ENCODE data around the gene OBSCN.

OBSCN gene

DNA sequence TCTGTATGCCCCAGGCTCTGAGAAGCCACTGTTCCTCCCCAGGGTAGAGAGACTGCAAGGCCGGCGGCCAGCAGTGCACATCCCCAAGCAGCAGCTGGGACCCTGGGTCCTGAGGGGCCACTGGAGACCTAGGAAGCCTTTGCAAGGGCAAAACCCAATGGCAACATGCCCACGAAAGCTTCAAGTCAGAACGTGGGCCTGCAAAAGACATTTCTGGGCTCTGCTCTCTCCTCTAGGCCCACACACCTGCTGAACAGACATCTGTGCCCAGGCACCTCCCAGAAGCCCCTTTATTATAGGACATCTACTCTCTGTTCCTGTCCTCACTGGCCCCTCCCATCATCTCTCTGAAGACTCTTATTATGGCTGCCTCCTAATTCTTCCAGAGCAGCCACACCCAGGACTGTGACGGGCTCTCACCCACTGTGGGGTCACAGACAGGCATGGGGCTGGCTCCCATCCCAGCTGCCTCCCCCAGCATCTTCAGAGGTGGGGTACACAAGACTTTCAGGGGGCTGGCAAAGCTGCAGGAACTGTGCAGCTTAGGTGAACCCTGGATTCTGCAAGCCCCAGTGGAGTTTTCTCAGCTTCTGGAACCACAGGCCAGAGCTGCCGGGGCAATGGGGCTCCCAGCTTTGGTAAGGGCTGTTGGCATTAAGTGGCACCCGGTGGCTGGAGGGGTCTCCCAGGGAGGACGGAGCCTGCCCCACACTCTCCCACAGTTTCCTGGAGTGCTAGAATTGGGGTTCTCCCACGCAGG, 186.1 kb downstream of the OBSCN start:
- DNase-seq = no peak

DNA sequence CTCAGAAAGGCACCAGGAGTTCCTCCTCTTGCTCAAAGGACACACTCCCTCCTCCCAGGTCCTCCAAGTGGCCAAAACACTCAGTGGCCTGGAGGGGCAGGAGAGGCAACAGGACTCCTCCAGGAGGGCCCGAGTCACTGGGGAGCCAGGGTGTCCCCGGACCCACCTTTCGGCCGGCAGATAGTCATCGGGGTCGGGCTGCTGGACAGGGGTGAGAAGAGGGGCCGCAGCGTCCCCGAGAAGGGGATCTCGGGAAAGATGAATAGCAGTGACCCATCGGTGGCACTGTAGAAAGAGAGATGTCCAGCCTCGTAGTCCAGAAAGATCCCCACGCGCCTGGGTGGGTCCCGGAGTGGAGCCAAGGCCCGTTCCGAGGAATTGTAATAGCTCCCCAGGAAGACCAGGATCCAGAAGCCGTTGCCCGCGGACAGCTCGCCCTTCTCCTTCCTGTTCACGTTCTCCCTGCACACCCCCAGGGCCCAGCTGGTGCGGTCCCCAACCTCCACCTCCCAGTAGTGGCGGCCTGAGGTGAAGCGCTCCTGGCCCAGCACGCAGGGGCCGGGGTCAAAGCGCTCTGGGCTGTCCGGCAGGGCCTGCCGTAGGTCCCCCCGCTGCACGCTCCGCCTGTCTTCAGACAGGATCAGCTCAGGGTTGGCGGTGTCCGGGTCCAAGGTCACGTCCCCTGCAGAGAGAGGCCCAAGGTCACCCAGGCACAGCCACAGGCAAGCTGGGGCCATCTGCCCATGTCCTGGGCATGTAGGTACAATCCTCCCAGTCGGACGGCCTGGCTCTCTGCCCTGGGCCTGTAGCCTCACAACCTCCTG, 186.9 kb downstream of the OBSCN start:
- DNase-seq = no peak

- DNase-seq = no peak
Observed at GRCh38 chr1:228396770-228397662, 189.2 kb downstream of the OBSCN start.

GRCh38 chr1:228397966-228398365, 190.1 kb downstream of the OBSCN start:
- no peak for DNase-seq

DNA sequence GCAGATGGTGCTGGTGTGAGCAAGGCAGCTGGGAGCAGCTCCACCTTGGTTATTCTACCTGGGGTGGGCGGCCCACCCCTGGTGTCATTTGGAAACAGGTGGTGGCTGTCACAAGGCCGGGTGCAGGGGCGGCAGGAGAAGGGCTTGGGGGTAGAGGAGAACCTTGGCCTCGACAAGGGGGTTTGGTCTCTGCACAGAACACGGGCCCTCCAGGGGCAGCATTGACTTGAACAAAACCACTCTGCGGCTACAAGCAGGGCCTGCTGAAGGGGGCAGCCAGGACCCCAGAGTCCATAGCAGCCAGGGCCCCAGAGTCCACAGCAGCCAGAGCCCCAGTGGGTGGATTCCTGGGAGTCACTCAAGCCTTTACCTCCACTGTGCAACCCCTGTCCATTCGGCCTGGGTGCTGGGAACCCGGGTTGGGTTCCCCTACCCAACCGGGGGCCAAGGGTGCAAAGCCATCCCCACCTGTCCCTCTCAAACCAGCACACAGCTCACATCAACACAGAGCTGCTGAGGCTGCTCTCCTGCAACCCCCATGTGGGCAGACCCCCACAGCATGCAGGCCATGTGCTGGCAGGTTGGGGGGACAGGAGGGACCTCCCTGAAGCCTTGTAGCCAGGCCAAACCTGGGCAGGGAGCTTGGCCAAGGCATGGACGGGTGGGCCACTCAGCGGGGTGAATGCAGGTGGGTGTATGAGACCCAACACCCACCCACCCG, 191.1 kb downstream of the OBSCN start:
- no peak for DNase-seq

- DNase-seq = no peak
Observed at GRCh38 chr1:228399531-228400236, 191.8 kb downstream of the OBSCN start.

- no peak for DNase-seq
Observed at GRCh38 chr1:228400237-228400651, 192.4 kb downstream of the OBSCN start.

DNA sequence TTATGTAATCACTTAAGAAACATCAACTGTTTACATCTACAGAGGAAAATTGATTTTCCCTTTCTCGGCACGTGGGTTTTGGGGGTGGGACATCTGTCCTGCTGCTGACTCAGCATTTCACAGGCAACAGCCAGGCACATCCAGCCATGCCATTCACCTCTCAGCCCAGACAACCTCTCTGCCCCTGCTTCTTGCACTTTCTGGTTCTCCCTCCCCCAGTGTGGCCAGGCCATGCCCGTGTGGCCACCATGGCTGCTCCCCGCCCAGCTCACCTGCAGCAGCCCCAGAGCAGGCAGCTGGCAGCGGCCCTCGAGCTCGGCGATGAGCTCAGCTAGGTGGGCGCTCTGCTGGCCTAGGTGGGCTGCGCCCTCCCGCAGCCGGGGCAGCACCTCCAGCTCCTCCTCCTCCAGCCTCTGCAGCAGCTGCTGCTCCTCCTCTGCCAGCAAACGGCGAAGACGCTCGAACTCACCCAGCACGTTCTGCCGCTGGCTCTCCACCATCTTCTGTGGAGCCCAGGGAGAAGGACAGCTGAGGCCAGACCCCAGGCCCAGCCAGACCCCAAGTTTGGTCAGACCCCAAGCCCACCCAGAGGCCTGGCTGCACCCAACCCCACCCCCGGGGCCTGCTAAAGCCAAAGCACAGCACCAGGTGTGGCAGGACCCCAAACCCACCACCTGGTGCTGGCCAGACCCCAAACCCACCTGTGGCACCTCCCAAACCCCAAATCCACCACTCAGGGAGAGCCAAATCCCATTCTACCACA, 193.0 kb downstream of the OBSCN start:
- no peak for DNase-seq

DNA sequence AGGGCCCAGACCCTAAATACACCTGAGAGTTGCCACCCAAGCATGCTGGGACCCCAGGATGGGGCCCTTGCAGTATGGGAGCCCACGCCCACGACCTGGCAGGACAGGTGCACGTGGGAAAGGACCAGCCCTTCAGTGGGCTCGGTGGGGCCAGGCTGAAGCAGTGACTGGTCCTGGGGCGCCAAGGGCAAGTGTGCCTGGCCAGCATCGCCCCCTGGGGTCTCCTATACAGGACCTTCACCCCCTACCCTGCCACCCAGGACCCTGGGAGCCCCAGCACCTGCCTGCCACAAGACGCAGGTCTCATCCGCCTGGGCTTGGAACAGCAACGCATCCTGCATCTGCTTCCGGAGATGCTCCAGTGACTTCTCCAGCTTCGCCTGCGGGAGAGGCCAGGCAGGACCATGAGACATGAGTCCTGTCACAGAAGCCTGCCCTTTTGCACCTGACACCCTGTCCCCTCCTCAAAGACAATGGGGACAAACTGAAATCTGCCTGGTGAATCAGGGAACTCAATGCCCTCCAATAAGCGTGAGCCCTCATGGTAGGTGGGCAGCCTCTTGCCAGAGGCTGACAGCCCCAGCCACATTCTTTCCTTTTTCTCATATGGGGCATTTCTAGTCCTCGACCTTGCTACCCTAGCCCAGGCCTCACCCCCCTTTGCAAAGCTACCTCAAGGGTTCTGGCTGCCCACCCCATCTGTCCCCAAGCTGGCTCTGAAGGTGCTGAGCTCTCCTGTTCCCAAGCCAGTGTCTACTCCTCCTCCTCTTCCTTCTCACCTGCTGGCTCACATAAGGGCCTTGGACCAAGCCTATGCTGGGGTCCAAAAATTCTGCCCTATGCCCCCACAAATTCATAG, 194.2 kb downstream of the OBSCN start:
- no peak for DNase-seq

DNA sequence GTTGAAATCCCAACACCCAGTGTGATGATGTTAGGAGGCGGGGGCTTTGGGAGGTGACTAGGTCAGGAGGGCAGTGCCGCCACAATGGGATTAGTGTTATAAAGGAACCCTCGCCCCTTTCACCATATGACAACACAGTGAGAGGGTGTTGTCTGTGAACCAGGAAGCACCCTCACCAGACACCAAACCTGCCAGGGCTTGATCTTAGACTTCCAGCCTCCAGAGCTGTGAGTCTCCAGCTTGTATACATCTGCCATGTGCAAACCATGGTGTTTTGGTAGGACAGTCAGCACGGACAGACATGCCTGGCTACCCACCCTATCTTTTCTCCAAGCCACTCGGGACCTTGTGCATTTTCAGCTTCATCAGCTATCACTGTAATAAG, 194.8 kb downstream of the OBSCN start:
- no peak for DNase-seq

GRCh38 chr1:228403231-228403631, 195.4 kb downstream of the OBSCN start:
- DNase-seq = no peak

DNA sequence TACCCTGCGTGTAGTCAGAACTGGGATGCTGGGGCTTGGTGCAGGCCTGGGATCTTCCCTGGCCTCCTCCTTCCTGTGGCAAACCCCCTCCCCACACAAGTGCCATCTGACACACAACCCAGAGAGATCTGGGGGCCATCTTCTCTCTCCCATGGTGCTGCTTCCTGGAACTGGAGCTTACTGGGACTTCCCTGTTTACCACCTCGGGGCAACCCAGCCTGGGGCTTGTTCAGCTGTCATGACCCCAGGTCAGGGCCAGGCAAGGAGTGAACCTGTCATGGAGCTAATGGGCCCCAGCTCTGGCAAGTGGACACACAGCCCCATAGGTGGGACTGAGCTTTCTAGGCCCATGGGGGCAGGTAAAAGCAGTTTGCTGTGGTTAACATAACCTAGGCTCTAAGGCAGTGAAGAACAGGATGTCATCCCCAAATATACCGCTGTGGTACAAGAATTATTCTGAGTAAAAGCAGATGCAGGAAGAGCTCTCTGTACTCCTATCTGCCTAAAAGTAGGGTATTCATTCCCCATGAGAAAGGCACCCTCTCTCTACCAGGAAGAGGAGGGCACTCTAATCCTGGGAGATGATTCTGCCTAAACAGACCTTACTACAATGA, 196.4 kb downstream of the OBSCN start:
- no peak for DNase-seq

GRCh38 chr1:228405200-228405978, 197.5 kb downstream of the OBSCN start:
- DNase-seq = no peak

GRCh38 chr1:228405979-228406228, 198.1 kb downstream of the OBSCN start:
- no peak for DNase-seq

DNA sequence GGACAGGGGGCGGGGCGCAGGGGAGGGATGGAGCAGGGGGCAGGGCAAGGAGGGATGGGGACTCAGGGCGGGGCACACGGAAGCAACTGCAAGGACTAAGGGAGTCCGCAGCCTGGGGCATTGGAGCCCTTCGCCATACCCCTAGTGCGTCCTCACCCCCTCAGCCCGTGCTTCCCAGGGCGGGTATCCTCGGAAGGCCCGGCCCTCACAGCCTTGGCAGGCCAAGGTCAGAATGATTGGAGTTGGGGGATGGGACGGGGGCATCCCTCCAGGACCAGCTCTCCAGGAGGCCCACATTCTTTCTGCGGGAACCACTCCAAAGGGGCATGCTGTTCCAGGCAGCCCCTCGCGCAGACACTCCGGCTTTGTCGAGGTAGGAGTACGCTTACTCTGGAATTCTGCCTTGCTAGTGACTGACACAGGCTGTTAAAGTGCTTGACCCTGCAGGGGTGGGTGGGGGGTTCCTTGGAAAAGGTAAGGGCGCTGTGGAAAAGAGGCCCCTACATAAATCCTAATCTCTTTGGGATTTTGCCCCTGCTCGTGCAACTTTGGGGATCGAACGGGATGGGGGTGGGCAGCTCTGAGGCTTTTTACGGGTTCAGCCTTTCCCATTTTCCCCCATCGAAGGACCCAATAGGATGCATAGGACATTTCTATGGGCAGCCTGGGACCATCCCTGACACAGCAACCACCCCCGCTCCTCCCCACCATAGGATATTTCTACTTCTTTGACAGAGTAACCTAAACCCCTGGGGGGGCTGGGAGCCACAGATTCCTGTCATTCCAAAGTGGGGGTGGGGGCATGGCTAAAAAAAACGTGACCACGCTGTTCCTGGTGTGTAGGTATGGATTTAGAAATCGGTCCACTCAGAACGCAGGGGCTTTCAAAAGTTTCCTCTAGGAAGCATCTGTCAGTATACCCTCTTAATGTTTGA, 199.5 kb downstream of the OBSCN start:
- DNase-seq = no peak

GRCh38 chr1:228408041-228408868, 200.4 kb downstream of the OBSCN start:
- DNase-seq = no peak

Data from activated CD4-positive, alpha-beta T cell treated with anti-CD3 and anti-CD28 coated beads, Interleukin-2, amount 50 U/mL, for 1 hour (primary cell).